Type B pancreatic cell (in vitro differentiated cells): Measurements from ENCODE around the gene TADA2A. TPM values are rescaled to one million over a fixed set of nuclear protein-coding genes. Genes with fewer than 3 reads are reported as not detected.

Experiments
- DNase-seq: peaks from one replicate; pipeline ENCODE4 v3.0.0; 2021; ENCODE audit warnings: mixed read lengths; ENCODE audit not compliant: unreplicated experiment; ENCODE audit errors: extremely low spot score
- H3K27ac Mint-ChIP-seq: 2 replicates; pipeline ENCODE4 v1.8.0; 2021; ENCODE audit warnings: mild to moderate bottlenecking, mixed read lengths
- H3K27me3 Mint-ChIP-seq: 2 replicates; pipeline ENCODE4 v1.8.0; 2021; ENCODE audit warnings: mixed read lengths
- H3K36me3 Mint-ChIP-seq: 2 replicates; pipeline ENCODE4 v1.8.0; 2021; ENCODE audit warnings: mixed read lengths
- H3K4me1 Mint-ChIP-seq: one replicate; pipeline ENCODE4 v1.8.0; 2021; ENCODE audit warnings: mixed read lengths; ENCODE audit not compliant: unreplicated experiment
- H3K4me3 Mint-ChIP-seq: 2 replicates; pipeline ENCODE4 v1.8.0; 2021; ENCODE audit warnings: mild to moderate bottlenecking, mixed read lengths
- H3K9me3 Mint-ChIP-seq: 2 replicates; pipeline ENCODE4 v1.8.0; 2021; ENCODE audit warnings: mixed read lengths
- CTCF ChIP-seq: fragments of 200-600 bp; sonication (generic); conservative IDR thresholded peaks from 2 replicates; pipeline ENCODE4 v1.5.0; 2021; ENCODE audit warnings: antibody characterized with exemption, mild to moderate bottlenecking
- total RNA-seq: library from RNA; stranded (reverse); gene quantifications from 2 replicates; pipeline ENCODE4 v1.2.1, GENCODE V29; 2021; ENCODE audit warnings: low replicate concordance

TADA2A gene
- total RNA-seq, 1 donor from 2014 or later = 28.5 TPM

DNA sequence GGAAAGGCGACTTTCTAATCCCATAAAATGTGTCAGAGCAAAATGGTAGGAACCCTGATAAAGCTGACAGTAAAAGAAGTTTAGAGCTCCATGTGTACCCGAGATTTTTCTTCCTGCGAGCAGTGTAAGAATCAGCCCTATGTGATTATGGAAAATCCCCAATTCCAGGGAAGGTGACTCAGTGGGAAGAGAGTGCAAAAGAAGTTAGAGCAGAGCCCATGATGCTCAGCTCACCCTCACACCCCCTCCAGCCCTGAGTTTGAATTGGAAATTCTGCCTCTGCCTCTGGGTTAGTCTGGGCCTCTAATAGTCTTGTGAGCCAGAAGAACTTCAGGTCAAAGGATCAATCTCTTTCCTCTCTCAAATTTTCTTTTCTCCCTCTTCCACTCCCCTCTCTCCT, 18.4 kb upstream of the TADA2A start:
- Mint-ChIP-seq H3K27me3 (no peaks in the 10 kb centered on the region), H3K27ac (no peak overlapping the region), H3K4me3 (no peak overlapping the region), H3K9me3 (no peaks in the 10 kb centered on the region), H3K4me1 (peaks cover 11% of the 10 kb centered on the region), H3K36me3 (no peaks in the 10 kb centered on the region)
- DNase-seq = no peak
- TF ChIP-seq CTCF = no peak

- Mint-ChIP-seq H3K9me3 (no peaks in the 10 kb centered on the region), H3K36me3 (no peaks in the 10 kb centered on the region), H3K27me3 (no peaks in the 10 kb centered on the region), H3K4me3 (no peak overlapping the region), H3K27ac (no peak overlapping the region), H3K4me1 (peaks cover 11% of the 10 kb centered on the region)
- DNase-seq = no peak
- no peak for TF ChIP-seq CTCF
Observed at GRCh38 chr17:37389160-37389559, 17.5 kb upstream of the TADA2A start.

DNA sequence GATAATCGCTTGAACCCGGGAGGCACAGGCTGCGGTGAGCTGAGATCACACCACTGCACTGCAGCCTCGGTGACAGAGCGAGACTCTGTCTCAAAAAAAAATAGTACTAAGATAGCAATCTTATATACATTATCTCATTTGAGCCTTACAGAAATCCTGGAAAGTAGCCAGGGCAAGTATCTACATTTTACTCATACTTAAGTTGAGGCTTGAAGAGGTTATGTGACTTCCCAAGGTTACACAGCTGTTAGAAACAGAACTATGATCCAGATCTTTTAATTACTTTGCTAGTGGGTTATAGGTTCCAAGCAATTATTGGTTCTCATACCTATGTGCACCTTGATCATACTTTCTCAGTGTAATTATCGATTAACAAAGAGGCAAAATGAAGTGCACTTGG, 15.5 kb upstream of the TADA2A start:
- Mint-ChIP-seq H3K4me1 (peaks cover 11% of the 10 kb centered on the region), H3K27ac (no peak overlapping the region)
- TF ChIP-seq CTCF = no peak

GRCh38 chr17:37392024-37392590, 14.6 kb upstream of the TADA2A start:
- Mint-ChIP-seq H3K36me3 (no peaks in the 10 kb centered on the region), H3K4me3 (no peak overlapping the region), H3K27me3 (no peaks in the 10 kb centered on the region), H3K9me3 (no peaks in the 10 kb centered on the region), H3K4me1 (peaks cover 11% of the 10 kb centered on the region), H3K27ac (no peak overlapping the region)
- no peak for DNase-seq
- TF ChIP-seq CTCF = no peak

More for the DNA sequence above, 15.5 kb upstream of the TADA2A start:
- Mint-ChIP-seq H3K27me3 (no peaks in the 10 kb centered on the region), H3K36me3 (no peaks in the 10 kb centered on the region), H3K9me3 (no peaks in the 10 kb centered on the region), H3K4me3 (no peak overlapping the region)
- no peak for DNase-seq

DNA sequence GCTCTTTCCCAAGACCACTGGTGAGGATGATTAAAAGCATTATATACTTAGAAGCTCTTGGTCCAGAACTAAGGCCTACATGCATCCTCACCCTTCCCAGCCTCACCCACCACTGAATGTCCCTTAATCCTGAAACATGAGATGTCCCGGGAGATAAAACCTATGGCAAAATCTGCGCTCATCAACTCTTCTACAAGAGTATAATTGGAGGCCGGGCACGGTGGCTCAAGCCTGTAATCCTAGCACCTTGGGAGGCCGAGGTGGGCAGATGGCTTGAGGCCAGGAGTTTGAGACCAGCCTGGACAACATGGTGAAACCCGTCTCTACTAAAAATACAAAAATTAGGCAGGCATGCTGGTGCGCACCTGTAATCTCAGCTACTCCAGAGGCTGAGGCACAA, 13.3 kb upstream of the TADA2A start:
- no peaks in the 10 kb centered on the region for H3K9me3 Mint-ChIP-seq
- no peaks in the 10 kb centered on the region for H3K27me3 Mint-ChIP-seq
- H3K4me3 Mint-ChIP-seq = no peak overlapping the region
- no peak for TF ChIP-seq CTCF
- DNase-seq = no peak
- no peaks in the 10 kb centered on the region for H3K36me3 Mint-ChIP-seq
- no peak overlapping the region for H3K27ac Mint-ChIP-seq
- H3K4me1 Mint-ChIP-seq = peaks cover 11% of the 10 kb centered on the region
